ENCODE measurements around the gene RERE.

DNA sequence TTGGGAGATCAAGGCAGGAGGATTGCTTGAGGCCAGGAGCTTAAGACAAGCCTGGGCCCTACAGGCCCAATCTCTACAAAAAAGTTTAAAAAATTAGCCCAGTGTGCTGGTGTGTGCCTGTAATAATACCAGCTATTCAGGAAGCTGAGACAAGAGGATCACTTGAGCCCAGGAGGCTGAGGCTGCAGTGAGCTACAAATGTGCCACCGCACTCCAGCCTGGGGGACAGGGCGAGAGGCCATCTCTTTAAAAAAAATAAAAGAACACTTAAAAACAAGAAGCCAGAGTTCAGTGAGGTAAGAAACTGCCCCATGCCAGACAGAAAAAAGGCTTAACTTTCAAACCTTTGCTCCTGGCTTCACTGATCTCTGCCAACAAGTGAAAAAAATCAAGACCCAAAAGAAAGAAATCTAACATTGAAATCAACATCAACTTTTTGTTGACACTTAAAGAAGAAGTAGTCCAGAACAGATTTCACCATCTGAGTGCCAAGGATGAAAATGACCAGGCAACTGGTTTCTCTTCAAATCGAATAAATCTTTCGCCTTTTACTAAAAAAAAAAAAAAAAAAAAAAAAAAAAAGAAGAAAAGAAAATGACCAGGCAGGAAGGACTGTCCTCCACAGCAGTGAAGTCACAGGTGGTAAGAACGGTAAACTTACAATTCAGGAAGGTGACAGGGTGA lies 448.3 kb downstream of the RERE start:
- TF ChIP-seq POLR2AphosphoS5 (IDR thresholded peaks at IDR 0.05; ENCODE audit: low read depth, low read length) (no peak), POLR2A (IDR thresholded peaks at IDR 0.05; ENCODE audit: low read depth, low read length) (no peak)
